Bronchus fibroblast of lung (primary cell): ENCODE data around the gene GLI1. TPM values are rescaled to one million over a fixed set of nuclear protein-coding genes. Genes with fewer than 3 reads are reported as not detected.

Source experiments
- total RNA-seq: library from RNA; depleted of rRNA; stranded (reverse); fragments of >200 nt; gene quantifications from 2 replicates; pipeline ENCODE4 v1.2.3, GENCODE V29; 2015

The GLI1 gene
- total RNA-seq: 1.5 and 1.8 TPM in 2 replicates

DNA sequence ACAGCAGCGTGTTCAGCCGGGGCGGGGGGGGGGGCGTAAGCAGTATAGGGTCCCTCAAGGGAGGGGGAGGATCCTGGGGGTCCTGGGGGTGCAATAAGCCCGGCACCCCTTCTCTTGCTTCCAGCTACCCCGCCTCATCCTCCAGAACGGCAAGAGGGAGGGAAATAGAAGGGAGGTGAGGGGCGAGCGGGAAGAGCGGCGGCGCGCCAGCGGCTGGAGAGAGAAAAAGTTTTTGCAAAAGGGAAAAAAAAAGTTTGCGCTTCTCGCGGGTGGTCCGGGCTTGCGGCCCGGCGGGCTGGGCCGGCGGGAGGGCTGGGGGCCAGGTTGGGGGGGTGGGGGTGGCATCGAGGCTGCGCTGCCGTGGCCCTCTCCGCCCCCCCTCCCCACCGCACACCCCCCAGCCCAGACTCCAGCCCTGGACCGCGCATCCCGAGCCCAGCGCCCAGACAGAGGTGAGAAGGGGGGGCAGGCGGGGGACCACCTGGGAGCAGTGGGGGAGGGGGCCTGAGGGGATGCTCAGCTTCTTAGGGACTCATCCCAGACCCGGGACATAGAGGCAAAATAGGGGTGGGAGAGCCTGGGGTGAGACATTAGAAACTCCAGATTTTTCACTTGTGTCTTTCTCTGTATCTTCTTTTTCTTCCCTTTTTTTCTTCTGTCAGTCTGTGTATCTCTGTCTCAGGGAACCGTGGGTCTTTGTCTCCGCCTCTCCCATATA is at the start of gene GLI1:
GLI1 (plus strand) TSS at position 36 of the 718 bp plus-strand sequence. CDS start 3,907 bp downstream, outside the sequence.

DNA sequence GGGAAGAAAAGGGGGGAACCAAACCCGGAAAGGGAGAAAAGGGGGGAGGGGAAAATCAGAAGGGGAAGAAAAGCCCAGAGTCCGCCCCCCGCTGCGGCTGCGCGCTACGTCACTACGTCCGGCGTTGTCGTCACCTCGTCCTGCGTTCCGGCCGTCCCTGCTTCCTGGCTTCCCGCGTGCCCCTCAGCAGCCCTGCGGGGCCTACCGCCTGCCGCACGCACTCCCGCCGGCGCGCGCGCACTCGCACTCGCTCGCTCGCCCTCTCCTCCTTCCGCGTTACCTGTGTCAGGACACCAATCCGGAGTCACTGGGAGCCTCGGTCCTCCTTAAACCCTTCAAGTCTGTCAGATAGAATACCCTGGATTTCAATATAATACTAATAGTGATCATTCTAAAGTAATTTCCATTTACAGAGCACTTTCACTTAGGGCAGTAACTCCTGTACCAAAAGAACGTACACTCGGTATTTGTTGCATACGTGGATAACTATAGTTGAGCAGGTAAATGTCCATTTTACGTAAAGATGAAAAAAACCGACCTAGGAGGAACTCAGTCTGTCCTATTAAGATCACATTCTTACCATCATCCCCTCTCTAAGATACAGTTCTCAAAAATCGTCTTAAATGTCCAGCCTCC is 28.5 kb upstream of the GLI1 start, which contains the start of gene R3HDM2:
R3HDM2 (minus strand) TSS at position 113 of the 636 bp plus-strand sequence. CDS start 120,615 bp downstream, outside the sequence.

DNA sequence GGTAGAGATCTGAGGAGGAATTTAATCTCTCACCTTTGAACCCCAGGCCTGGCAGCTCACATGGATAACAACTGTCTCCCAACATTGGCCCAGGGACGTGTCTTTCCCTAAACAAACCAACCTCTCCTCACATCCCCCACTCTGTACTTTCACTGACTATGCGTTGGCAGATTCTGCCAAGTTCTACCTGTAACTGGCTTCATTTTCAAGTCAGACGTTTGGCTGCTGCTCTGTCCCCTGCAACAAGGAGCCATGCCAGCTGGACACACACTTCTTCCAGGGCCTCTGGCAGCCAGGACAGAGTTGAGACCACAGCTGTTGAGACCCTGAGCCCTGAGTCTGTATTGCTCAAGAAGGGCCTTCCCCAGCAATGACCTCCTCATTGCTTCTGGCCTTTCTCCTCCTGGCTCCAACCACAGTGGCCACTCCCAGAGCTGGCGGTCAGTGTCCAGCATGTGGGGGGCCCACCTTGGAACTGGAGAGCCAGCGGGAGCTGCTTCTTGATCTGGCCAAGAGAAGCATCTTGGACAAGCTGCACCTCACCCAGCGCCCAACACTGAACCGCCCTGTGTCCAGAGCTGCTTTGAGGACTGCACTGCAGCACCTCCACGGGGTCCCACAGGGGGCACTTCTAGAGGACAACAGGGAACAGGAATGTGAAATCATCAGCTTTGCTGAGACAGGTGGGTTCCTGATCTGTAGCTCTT is 24.9 kb upstream of the GLI1 start, which contains the start of gene INHBC:
INHBC (plus strand) TSS at position 268 of the 707 bp plus-strand sequence; CDS start at position 371, 103 bp downstream.

DNA sequence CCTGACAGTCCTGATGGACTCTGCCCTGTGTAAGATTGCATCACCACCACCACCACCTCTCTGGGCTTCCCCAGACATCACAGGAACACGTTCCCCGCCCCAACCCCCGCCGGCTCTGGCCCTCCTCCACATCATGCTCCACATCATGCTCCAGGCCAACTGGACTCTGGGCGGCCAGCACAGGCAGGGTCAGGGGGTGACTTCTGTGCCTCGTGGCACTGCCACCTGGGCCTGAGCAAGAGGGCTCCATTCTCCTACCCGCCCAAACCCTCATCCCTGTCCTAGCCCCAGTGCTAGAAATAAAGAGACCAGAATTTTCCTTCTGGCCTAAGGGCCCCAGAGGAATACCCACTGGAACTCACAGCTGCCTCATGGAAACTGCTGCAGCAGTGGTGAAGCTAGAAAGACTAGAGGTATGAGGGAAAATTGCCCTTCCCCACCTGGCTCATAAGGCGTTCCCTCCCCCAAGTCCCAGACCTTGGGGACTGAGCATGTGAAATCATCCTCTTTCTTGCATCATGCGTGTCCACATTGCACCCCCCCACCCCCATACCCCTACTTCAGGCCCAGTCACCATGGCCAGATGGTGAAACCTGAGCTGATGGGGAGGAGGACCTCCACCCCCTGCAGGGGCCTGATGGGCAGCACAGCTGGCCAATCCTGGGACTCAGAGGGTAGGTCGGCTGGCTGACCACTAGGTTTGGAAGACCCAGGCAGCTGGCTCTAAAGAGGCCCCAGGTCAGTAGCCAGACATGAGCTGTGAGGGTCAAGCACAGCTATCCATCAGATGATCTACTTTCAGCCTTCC is 4.8 kb upstream of the GLI1 start, which contains the start of gene INHBE:
INHBE (plus strand) TSS at position 742 of the 808 bp plus-strand sequence. CDS start 230 bp downstream, outside the sequence.

DNA sequence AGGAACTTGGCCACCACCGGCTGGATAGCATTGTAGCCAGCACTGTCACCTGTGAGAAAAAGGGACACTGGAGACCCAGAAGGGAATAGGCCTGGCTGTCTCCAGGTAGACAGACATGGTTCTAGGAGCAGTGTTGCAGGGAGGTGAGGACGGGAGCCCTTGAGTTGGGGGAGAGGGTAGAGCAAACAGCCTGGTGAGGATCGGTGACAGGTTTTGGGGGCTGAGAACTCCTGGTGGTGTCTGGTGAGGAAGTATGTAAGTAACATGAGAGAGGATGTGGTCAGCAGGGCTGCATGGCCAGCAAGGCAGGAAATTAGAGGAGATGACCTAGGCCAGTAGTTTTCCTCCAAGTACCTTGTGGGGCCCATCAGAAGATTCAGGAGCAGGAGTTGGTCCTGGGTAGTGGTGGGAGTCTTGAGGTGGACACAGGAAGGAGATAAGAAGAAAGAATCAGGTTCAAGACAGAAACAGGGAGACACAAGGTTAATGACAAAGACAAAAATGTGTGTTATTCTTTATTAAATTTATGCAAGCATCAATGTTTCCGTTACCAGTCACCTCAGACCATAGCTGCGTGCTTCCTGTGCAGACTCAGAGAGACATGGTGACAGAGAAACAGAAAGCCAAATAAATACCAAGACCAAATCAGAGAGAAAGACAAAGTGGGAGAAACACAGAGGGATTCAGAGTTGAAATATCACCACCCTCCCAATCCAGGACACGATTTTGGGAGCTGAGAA is 20.0 kb downstream of the GLI1 start, which contains the start of gene ARHGAP9:
ARHGAP9 (minus strand) TSS at position 491 of the 740 bp plus-strand sequence; CDS start at position 31, 460 bp downstream.

DNA sequence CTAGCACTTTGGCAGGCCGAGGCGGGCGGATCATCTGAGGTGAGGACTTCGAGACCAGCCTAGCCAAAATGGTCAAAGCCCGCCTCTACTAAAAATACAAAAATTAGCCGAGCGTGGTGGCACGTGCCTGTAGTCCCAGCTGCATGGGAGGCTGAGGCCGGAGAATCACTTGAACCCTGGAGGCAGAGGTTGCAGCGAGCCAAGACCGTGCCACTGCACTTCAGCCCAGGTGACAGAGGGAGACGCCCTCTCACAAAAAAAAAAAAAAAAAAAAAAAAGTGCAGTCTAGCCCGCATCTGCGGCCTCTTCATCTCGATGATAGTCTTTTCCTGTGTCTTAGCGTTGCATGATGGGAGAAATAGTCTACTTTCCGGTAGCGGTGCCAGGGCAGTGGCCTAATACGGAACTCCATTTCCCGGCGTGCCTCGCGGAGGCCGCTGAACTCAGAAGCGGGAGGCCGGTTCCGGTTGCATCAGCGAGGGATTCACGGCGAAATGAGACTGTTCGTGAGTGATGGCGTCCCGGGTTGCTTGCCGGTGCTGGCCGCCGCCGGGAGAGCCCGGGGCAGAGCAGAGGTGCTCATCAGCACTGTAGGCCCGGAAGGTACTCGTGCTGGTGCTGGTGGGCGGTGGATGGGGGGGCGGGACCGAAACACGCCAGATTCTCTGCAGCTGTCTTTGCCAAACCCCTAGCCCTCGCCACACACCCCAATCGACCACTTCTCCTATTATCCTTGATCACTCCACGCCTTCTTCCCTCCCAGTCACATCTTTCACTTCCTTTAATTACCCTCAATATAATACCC is 28.2 kb downstream of the GLI1 start, which contains the start of gene MARS1:
MARS1 (plus strand) TSS at position 472 of the 805 bp plus-strand sequence; CDS start at position 495, 23 bp downstream.

DNA sequence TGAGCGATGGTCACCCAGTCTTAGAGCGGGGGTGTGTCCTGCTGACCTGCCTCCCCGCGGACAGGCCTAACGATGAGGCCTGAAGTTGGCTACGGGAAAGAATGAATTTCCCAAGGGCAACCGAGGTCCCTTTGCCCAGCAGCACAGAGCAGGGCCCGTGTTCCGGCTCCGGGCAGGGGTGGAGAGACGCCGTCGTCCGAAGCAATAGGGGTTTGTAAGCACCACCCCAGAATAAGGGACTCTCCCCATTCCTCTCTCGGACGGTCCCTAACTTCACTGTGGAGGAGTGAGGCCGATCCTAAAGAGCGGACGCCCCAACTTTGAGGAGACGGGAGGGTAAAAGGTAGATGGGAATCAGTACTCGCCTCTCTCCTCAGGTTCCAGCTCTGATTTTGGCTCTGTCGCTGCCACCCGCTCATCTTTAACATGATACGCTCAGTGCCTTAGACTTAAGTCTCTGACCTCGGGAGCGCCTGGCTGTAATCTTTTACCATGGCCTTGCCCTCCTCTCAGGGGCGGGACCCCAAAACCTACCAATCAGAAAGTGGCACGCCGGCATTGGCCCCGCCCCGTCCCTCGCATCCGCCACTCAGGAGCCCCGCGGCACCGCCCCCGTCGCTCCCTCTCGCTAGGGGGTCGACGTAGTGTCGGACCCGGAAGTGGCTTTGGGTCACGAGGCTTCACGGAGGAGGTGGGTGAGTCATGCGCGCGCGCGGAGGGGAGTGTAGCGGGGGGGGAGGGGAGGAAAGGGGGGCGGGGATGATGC is 60.7 kb downstream of the GLI1 start, which contains the start of gene DDIT3:
DDIT3 (minus strand) TSS at position 462 of the 766 bp plus-strand sequence. CDS start 3,108 bp downstream, outside the sequence.

Other genes with a start within 250 kb of the GLI1 start
- gene NXPH4, start 243.0 kb upstream of the GLI1 start, total RNA-seq: 0.50 and 1.5 TPM in 2 replicates
- gene SHMT2, start 230.1 kb upstream of the GLI1 start, total RNA-seq: 293 and 322 TPM in 2 replicates
- gene STAC3, start 208.6 kb upstream of the GLI1 start, total RNA-seq: 0.50 and 0.59 TPM in 2 replicates
- gene R3HDM2, start 28.7 kb upstream of the GLI1 start, total RNA-seq: 16.8 and 18.7 TPM in 2 replicates
- under 0.01 TPM in 1 of 2 replicates, not detected in the other for gene INHBC, start 25.0 kb upstream of the GLI1 start, total RNA-seq
- gene INHBE, start 4.5 kb upstream of the GLI1 start, total RNA-seq: 8.0 and 10.9 TPM in 2 replicates
- not detected in 2 replicates for gene ARHGAP9, start 20.1 kb downstream of the GLI1 start, total RNA-seq
- gene MARS1, start 28.3 kb downstream of the GLI1 start, total RNA-seq: 160 and 168 TPM in 2 replicates
- gene DDIT3, start 60.7 kb downstream of the GLI1 start, total RNA-seq: 44.3 and 48.3 TPM in 2 replicates
- 4.7 and 9.4 TPM in 2 replicates for gene MBD6, start 63.0 kb downstream of the GLI1 start, total RNA-seq
- gene DCTN2, start 87.4 kb downstream of the GLI1 start, total RNA-seq: 166 and 209 TPM in 2 replicates
- 0.45 and 0.50 TPM in 2 replicates for gene KIF5A, start 90.3 kb downstream of the GLI1 start, total RNA-seq
- 12.2 and 14.3 TPM in 2 replicates for gene PIP4K2C, start 131.4 kb downstream of the GLI1 start, total RNA-seq
- 21.0 and 22.1 TPM in 2 replicates for gene DTX3, start 145.0 kb downstream of the GLI1 start, total RNA-seq
- gene ARHGEF25, start 151.7 kb downstream of the GLI1 start, total RNA-seq: 15.6 and 16.5 TPM in 2 replicates
- 1.3 and 1.7 TPM in 2 replicates for gene B4GALNT1, start 173.4 kb downstream of the GLI1 start, total RNA-seq
- gene OS9, start 234.3 kb downstream of the GLI1 start, total RNA-seq: 144 and 160 TPM in 2 replicates